PC-9 (cell line): Measurements from ENCODE around the gene DPPA5. TPM values are rescaled to one million over a fixed set of nuclear protein-coding genes. Genes with fewer than 3 reads are reported as not detected.
A peak's percentile ranks its signal among the peaks of the same experiment; 100 is the strongest.

ENCODE experiments used
- Bru-seq: library from RNA; stranded (reverse); fragments of 400-500 nt; gene quantifications from one replicate; lab custom pipeline; 2021; lab: Mats Ljungman, UMichigan
- BruChase-seq, 2 experiments: library from RNA; stranded (reverse); fragments of 400-500 nt; gene quantifications; one replicate each; lab custom pipeline; 2021; lab: Mats Ljungman, UMichigan
- BruUV-seq: library from RNA; stranded (reverse); fragments of 400-500 nt; replicated peaks from 2 replicates; lab custom pipeline; 2021; lab: Mats Ljungman, UMichigan
- CTCF ChIA-PET: fragments of 300-600 bp; sonication (Branson Sonifier 250); formaldehyde crosslinking; loops from one replicate; lab custom pipeline; 2022; ENCODE audit warnings: antibody characterized with exemption; lab: Charles Lee
- POLR2A ChIA-PET: fragments of 300-600 bp; sonication (Branson Sonifier 250); formaldehyde crosslinking; loops from one replicate; lab custom pipeline; 2022; ENCODE audit warnings: antibody characterized with exemption; ENCODE audit not compliant: unreplicated experiment; lab: Charles Lee
- DNase-seq, 2 experiments: peaks; one replicate each; pipeline versions ENCODE4 v3.0.0 to v3.0.0-alpha.2; 2015 to 2022; ENCODE audit warnings: mixed read lengths in 1 of 2
- H2AFZ ChIP-seq: fragments of 200-600 bp; sonication (generic); 2 replicates; pipeline ENCODE4 v1.8.1; 2017; ENCODE audit warnings: antibody characterized with exemption
- H3F3A ChIP-seq: fragments of 200-600 bp; sonication (generic); 2 replicates; pipeline ENCODE4 v1.8.1; 2017; ENCODE audit warnings: antibody characterized with exemption, mild to moderate bottlenecking, low read depth; ENCODE audit not compliant: insufficient read depth
- H3K27ac ChIP-seq: fragments of 200-600 bp; sonication (generic); 2 replicates; pipeline ENCODE4 v1.6.1; 2016; ENCODE audit warnings: mixed run types
- H3K27me3 ChIP-seq: fragments of 200-600 bp; sonication (generic); 2 replicates; pipeline ENCODE4 v1.6.1; 2016; ENCODE audit warnings: low read depth, mixed run types; ENCODE audit not compliant: insufficient read depth
- H3K36me3 ChIP-seq: fragments of 200-600 bp; sonication (generic); 2 replicates; pipeline ENCODE4 v1.6.1; 2016; ENCODE audit warnings: low read depth, mixed run types
- H3K4me1 ChIP-seq: fragments of 200-600 bp; sonication (generic); replicated peaks from 2 replicates; pipeline ENCODE4 v1.6.1; 2016; ENCODE audit warnings: mixed run types; ENCODE audit not compliant: insufficient read depth
- H3K4me2 ChIP-seq: fragments of 200-600 bp; sonication (generic); 2 replicates; pipeline ENCODE4 v1.6.1; 2017; ENCODE audit warnings: mixed run types
- H3K4me3 ChIP-seq: fragments of 200-600 bp; sonication (generic); 2 replicates; pipeline ENCODE4 v1.6.1; 2016; ENCODE audit warnings: mixed run types
- H3K79me2 ChIP-seq: fragments of 200-600 bp; sonication (generic); 2 replicates; pipeline ENCODE4 v1.6.1; 2017; ENCODE audit warnings: low read depth, mixed run types
- H3K9me2 ChIP-seq: fragments of 200-600 bp; sonication (generic); 2 replicates; pipeline ENCODE4 v1.8.1; 2017; ENCODE audit warnings: mild to moderate bottlenecking; ENCODE audit not compliant: insufficient read depth
- H3K9me3 ChIP-seq: fragments of 200-600 bp; sonication (generic); 2 replicates; pipeline ENCODE4 v1.8.1; 2016; ENCODE audit warnings: low read depth; ENCODE audit not compliant: insufficient read depth
- H4K20me1 ChIP-seq: fragments of 200-600 bp; sonication (generic); 2 replicates; pipeline ENCODE4 v1.8.1; 2017; ENCODE audit not compliant: insufficient read depth
- EZH2 ChIP-seq: fragments of 200-600 bp; sonication (generic); IDR thresholded peaks from 2 replicates; pipeline ENCODE4 v1.8.0; 2017; ENCODE audit warnings: antibody characterized with exemption, low read depth
- intact Hi-C: fragments of 100-400 bp; cut with micrococcal nuclease; formaldehyde crosslinking; loops from one replicate; pipeline ENCODE4 v1.10.0; 2022; ENCODE audit not compliant: unreplicated experiment
- long read RNA-seq: library from polyadenylated mRNA; stranded (forward); transcript quantifications from one replicate; pipeline ENCODE4 v2.0.0, GENCODE V29; 2022
- total RNA-seq: library from RNA; stranded (reverse); gene quantifications from 2 replicates; pipeline ENCODE4 v1.2.3, GENCODE V29; 2021
- TF ChIP-seq, protein P1 (sequence below): fragments of 200-600 bp; sonication (generic); conservative IDR thresholded peaks from 2 replicates; pipeline ENCODE4 v1.6.1; 2017; ENCODE audit warnings: mixed run types, antibody characterized with exemption, mild to moderate bottlenecking, moderate library complexity

Gene DPPA5
- total RNA-seq (not detected in 2 replicates), Bru-seq, nascent RNA (not detected), BruChase-seq, experiment 1, labeled RNA remaining after a 2-hour chase (percentile 19 among the genes with signal in this experiment), BruChase-seq, experiment 2, labeled RNA remaining after a 6-hour chase (percentile 21 among the genes with signal in this experiment)
- long read RNA-seq: 0 reads

GRCh38 chr6:73353636-73354593 lies at the start of gene DPPA5:
Gene DPPA5, minus strand, starts transcription at chr6:73354276. Its CDS starts 51 bp downstream, at chr6:73354225.
- Histone ChIP-seq H3K79me2 (no peaks in the 10 kb centered on the region), H3K27ac (no peak within 1 kb of the TSS), H2AFZ (no peak within 1 kb of the TSS), H3K27me3 (no peaks in the 10 kb centered on the region), H3K4me2 (no peak within 1 kb of the TSS), H4K20me1 (no peaks in the 10 kb centered on the region), H3K9me2 (no peaks in the 10 kb centered on the region), H3K9me3 (no peaks in the 10 kb centered on the region), H3F3A (no peaks in the 10 kb centered on the region), H3K4me1 (no peaks in the 10 kb centered on the region), H3K4me3 (no peak within 1 kb of the TSS), H3K36me3 (no peaks in the 10 kb centered on the region)
- BruUV-seq: no TSS peak
- TF ChIP-seq EZH2: no peak
- TF ChIP-seq, protein P1, sequence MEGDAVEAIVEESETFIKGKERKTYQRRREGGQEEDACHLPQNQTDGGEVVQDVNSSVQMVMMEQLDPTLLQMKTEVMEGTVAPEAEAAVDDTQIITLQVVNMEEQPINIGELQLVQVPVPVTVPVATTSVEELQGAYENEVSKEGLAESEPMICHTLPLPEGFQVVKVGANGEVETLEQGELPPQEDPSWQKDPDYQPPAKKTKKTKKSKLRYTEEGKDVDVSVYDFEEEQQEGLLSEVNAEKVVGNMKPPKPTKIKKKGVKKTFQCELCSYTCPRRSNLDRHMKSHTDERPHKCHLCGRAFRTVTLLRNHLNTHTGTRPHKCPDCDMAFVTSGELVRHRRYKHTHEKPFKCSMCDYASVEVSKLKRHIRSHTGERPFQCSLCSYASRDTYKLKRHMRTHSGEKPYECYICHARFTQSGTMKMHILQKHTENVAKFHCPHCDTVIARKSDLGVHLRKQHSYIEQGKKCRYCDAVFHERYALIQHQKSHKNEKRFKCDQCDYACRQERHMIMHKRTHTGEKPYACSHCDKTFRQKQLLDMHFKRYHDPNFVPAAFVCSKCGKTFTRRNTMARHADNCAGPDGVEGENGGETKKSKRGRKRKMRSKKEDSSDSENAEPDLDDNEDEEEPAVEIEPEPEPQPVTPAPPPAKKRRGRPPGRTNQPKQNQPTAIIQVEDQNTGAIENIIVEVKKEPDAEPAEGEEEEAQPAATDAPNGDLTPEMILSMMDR: no peak
- intact Hi-C loops: no loop called here
- ChIA-PET CTCF (no interaction called here), POLR2A (no interaction called here)
- DNase-seq: no peak

- Histone ChIP-seq H3K36me3 (no peaks in the 10 kb centered on the region), H3K4me2 (no peak overlapping the region), H3K9me2 (no peaks in the 10 kb centered on the region), H3K27me3 (no peaks in the 10 kb centered on the region), H4K20me1 (no peaks in the 10 kb centered on the region), H3K4me1 (peaks cover 15% of the 10 kb centered on the region), H3K4me3 (no peak overlapping the region), H3F3A (no peaks in the 10 kb centered on the region), H3K79me2 (no peaks in the 10 kb centered on the region), H2AFZ (no peak overlapping the region), H3K27ac (no peak overlapping the region), H3K9me3 (no peaks in the 10 kb centered on the region)
- DNase-seq: no peak
- BruUV-seq: no TSS peak
- intact Hi-C loops: no loop called here
- ChIA-PET CTCF (no interaction called here), POLR2A (no interaction called here)
- TF ChIP-seq EZH2: no peak
- TF ChIP-seq, protein P1: no peak
Observed at GRCh38 chr6:73400656-73401055, 46.6 kb upstream of the DPPA5 start.

DNA sequence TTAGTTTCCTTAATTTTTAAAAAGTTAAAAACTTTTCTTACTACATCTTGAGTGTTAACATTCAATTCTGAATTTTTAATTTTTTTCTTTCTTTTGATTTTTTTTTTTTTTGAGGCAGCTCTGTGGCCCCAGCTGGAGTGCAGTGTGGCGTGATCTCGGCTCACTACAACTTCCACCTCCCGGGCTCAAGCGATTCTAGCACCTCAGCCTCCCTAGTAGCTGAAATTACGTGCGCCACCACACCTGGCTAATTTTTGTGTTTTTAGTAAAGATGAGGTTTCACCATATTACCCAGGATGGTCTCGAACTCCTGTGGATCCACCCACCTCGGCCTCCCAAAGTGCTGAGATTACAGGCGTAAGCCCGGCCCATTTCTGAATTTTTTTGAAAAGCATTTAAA lies 41.8 kb upstream of the DPPA5 start:
- H3K9me2 ChIP-seq: no peaks in the 10 kb centered on the region
- peaks cover 26% of the 10 kb centered on the region for H3K4me1 ChIP-seq
- peaks cover 14% of the 10 kb centered on the region; the same call in 1 of the 2 replicates for H3F3A ChIP-seq
- H3K27me3 ChIP-seq: no peaks in the 10 kb centered on the region
- BruUV-seq: TSS peak; percentile 62
- H4K20me1 ChIP-seq: no peaks in the 10 kb centered on the region
- no peak for DNase-seq
- POLR2A ChIA-PET: interaction anchor here (0.6 kb wide), 1 partner anchor 89 kb away, joined by 9 read pairs; no protein-coding TSS in a partner anchor
- no peak overlapping the region for H3K27ac ChIP-seq
- no peaks in the 10 kb centered on the region for H3K79me2 ChIP-seq
- CTCF ChIA-PET: interaction anchor here (0.6 kb wide), 1 partner anchor 215 kb away, joined by 6 read pairs; no protein-coding TSS in a partner anchor
- no peaks in the 10 kb centered on the region for H3K9me3 ChIP-seq
- H2AFZ ChIP-seq: no peak overlapping the region
- no peaks in the 10 kb centered on the region for H3K36me3 ChIP-seq
- intact Hi-C loops: no loop called here
- H3K4me2 ChIP-seq: peak overlapping the region; percentile 60; the same call in 1 of the 2 replicates
- H3K4me3 ChIP-seq: peak overlapping the region; percentile 58; the same call in 1 of the 2 replicates
- TF ChIP-seq EZH2: no peak
- TF ChIP-seq, protein P1: no peak
